K562 (cell line): Measurements from ENCODE around the gene PSMB2. TPM values are rescaled to one million over a fixed set of nuclear protein-coding genes. Genes with fewer than 3 reads are reported as not detected.

ENCODE experiments used
- ATF6 ChIP-seq: sonication (generic); formaldehyde crosslinking; IDR thresholded peaks from 2 replicates; pipeline ENCODE4 v1.4.0; 2020; ENCODE audit warnings: mild to moderate bottlenecking, missing genetic modification reagents
- CHD4 ChIP-seq: fragments of 200-600 bp; sonication (generic); IDR thresholded peaks from 3 replicates; pipeline ENCODE4 v1.6.1; 2012; ENCODE audit warnings: low read depth, mild to moderate bottlenecking, mixed read lengths, low read length, inconsistent platforms; ENCODE audit not compliant: insufficient read depth, insufficient replicate concordance, poor library complexity, severe bottlenecking
- FIP1L1 ChIP-seq: fragments of 200-400 bp; formaldehyde crosslinking; IDR thresholded peaks from 2 replicates; pipeline ENCODE4 v1.6.1; 2018; ENCODE audit warnings: mild to moderate bottlenecking, low read depth, low read length; ENCODE audit not compliant: poor library complexity, severe bottlenecking
- GABPA ChIP-seq: fragments of 200-800 bp; sonication (Bioruptor generic); conservative IDR thresholded peaks from 2 replicates; pipeline ENCODE4 v1.6.1; 2016; ENCODE audit warnings: low read depth, missing genetic modification characterization, missing compliant biosample characterization
- HNRNPLL ChIP-seq: fragments of 200-400 bp; formaldehyde crosslinking; IDR thresholded peaks from 2 replicates; pipeline ENCODE4 v1.6.1; 2017; ENCODE audit warnings: low read length, low read depth, mild to moderate bottlenecking; ENCODE audit not compliant: poor library complexity, severe bottlenecking
- KLF10 ChIP-seq: fragments of 250-450 bp; sonication (Bioruptor Pico); IDR thresholded peaks from 2 replicates; pipeline ENCODE4 v1.6.1; 2021; ENCODE audit warnings: matching md5 sums
- MGA ChIP-seq: fragments of 450-650 bp; IDR thresholded peaks from 2 replicates; pipeline ENCODE4 v1.6.1; 2016; ENCODE audit warnings: mild to moderate bottlenecking, moderate library complexity
- NBN ChIP-seq: fragments of 450-650 bp; IDR thresholded peaks from 2 replicates; pipeline ENCODE4 v1.6.1; 2016; ENCODE audit warnings: low read depth, mild to moderate bottlenecking
- RBFOX2 ChIP-seq: fragments of 200-400 bp; formaldehyde crosslinking; IDR thresholded peaks from 2 replicates; pipeline ENCODE4 v1.6.1; 2017; ENCODE audit warnings: low read depth, mild to moderate bottlenecking, low read length, moderate library complexity
- RBM14 ChIP-seq: fragments of 200-400 bp; formaldehyde crosslinking; IDR thresholded peaks from 2 replicates; pipeline ENCODE4 v1.6.1; 2018; ENCODE audit warnings: low read depth, mild to moderate bottlenecking, low read length, moderate library complexity, borderline replicate concordance; ENCODE audit not compliant: insufficient read depth
- TCFL5 ChIP-seq: fragments of 250-450 bp; sonication (Bioruptor Pico); conservative IDR thresholded peaks from 2 replicates; pipeline ENCODE4 v1.6.1; 2021; ENCODE audit warnings: mild to moderate bottlenecking, moderate library complexity, matching md5 sums
- YBX1 ChIP-seq: fragments of 450-650 bp; IDR thresholded peaks from 2 replicates; pipeline ENCODE4 v1.7.1; 2016; ENCODE audit warnings: mild to moderate bottlenecking
- ZNF436 ChIP-seq: fragments of 250-450, 450-650 bp; sonication (Bioruptor Pico); formaldehyde crosslinking; IDR thresholded peaks from 2 replicates; pipeline ENCODE4 v1.7.0; 2020; ENCODE audit warnings: mild to moderate bottlenecking
- ZNF778 ChIP-seq: fragments of 450-650 bp; formaldehyde crosslinking; IDR thresholded peaks from 2 replicates; pipeline ENCODE4 v1.4.0; 2020; ENCODE audit warnings: mild to moderate bottlenecking, moderate library complexity
- polyA plus RNA-seq, 8 experiments: library from polyadenylated mRNA; depleted of rRNA in 4 of 8; stranded (reverse) in 5 of 8; unstranded in 3 of 8; fragments of >200 nt; fragmentation: Nextera tagmentation in 2 of 8; fragmentation: Illumina TruSeq in 1 of 8; extraction: Ambion mirVana in 2 of 8; extraction: Trizol in 1 of 8; gene quantifications; 2 replicates each; pipeline versions ENCODE4 v1.2.1 to v1.2.3, GENCODE V29; 2011 to 2014; ENCODE audit warnings: inconsistent platforms in 1 of 8, missing spikeins in 1 of 8
- total RNA-seq, 7 experiments: library from RNA; depleted of rRNA in 6 of 7; stranded (reverse); fragments of >200 nt in 6 of 7; fragmentation: Illumina TruSeq in 2 of 7; extraction: Trizol in 2 of 7; gene quantifications; 2 replicates each; pipeline versions ENCODE4 v1.2.1 to v1.2.3, GENCODE V29; 2011 to 2021; ENCODE audit warnings: low replicate concordance in 1 of 7

Gene PSMB2
- total and polyA plus RNA-seq, 9 of the 15 experiments (the other 6 are each of a cell fraction or from before 2014, with no cell fraction given) = 71.7 to 543 (median 165) TPM

GRCh38 chr1:35557611-35558373, 83.5 kb downstream of the PSMB2 start, which contains the start of gene NCDN (continued):
- no peak for TF ChIP-seq MGA
- TF ChIP-seq ATF6 (CRISPR knock-in tag) = peak; percentile 39; the same call in 1 of the 2 replicates
- peak; percentile 96 for TF ChIP-seq RBFOX2
- peak; percentile 77 for TF ChIP-seq NBN
- TF ChIP-seq CHD4 = no peak
- no peak for TF ChIP-seq YBX1
- TF ChIP-seq KLF10 (CRISPR knock-in tag) = no peak
- TF ChIP-seq TCFL5 (CRISPR knock-in tag) = no peak
- TF ChIP-seq FIP1L1 = peak; percentile 84
- TF ChIP-seq ZNF436 = no peak
- TF ChIP-seq ZNF778 = no peak
- no peak; the same call in none of the 2 replicates for TF ChIP-seq GABPA (tag)
- TF ChIP-seq RBM14 = no peak
- peak; percentile 43 for TF ChIP-seq HNRNPLL
